H1 (cell line): ENCODE measurements around the gene PLCB1. TPM values are rescaled to one million over a fixed set of nuclear protein-coding genes. Genes with fewer than 3 reads are reported as not detected.

ENCODE experiments used
- CTCF ChIA-PET: fragments of 300-600 bp; sonication (Branson Sonifier 250); formaldehyde crosslinking; loops from one replicate; lab custom pipeline; 2021; ENCODE audit not compliant: partially characterized antibody; lab: Charles Lee
- POLR2A ChIA-PET: fragments of 300-600 bp; sonication (Branson Sonifier 250); formaldehyde crosslinking; loops from one replicate; lab custom pipeline; 2021; ENCODE audit warnings: inconsistent platforms; ENCODE audit not compliant: partially characterized antibody; lab: Charles Lee
- DNase-seq, 2 experiments: peaks; one replicate each; pipeline versions ENCODE4 v3.0.0 to v3.0.0-alpha.2; 2010 to 2022; ENCODE audit warnings: low spot score in 2 of 2, low read depth in 1 of 2, mixed read lengths in 1 of 2
- FAIRE-seq: peaks from 2 replicates; lab custom pipeline; 2011; peaks lifted over from hg19 to GRCh38; lab: Jason Lieb, UNC
- H2AFZ ChIP-seq: 2 replicates; pipeline ENCODE4 v1.8.1; 2012; ENCODE audit warnings: low read length, inconsistent platforms
- H2AK5ac ChIP-seq: 2 replicates; pipeline ENCODE4 v1.6.1; 2013; ENCODE audit warnings: low read depth, low read length
- H2BK120ac ChIP-seq: replicated peaks from 2 replicates; pipeline ENCODE3; 2013; ENCODE audit warnings: low read depth, low read length, inconsistent platforms
- H2BK12ac ChIP-seq: 2 replicates; pipeline ENCODE4 v1.6.1; 2013; ENCODE audit warnings: low read depth, low read length
- H2BK15ac ChIP-seq: 2 replicates; pipeline ENCODE4 v1.6.1; 2013; ENCODE audit warnings: low read length
- H2BK20ac ChIP-seq: 2 replicates; pipeline ENCODE4 v1.6.1; 2013; ENCODE audit warnings: low read length
- H2BK5ac ChIP-seq: 2 replicates; pipeline ENCODE4 v1.6.1; 2013; ENCODE audit warnings: low read depth, low read length
- H3K14ac ChIP-seq: 2 replicates; pipeline ENCODE4 v1.6.1; 2013; ENCODE audit warnings: inconsistent platforms; ENCODE audit not compliant: insufficient read length
- H3K18ac ChIP-seq: 2 replicates; pipeline ENCODE4 v1.6.1; 2013; ENCODE audit warnings: low read length; ENCODE audit errors: extremely low read depth
- H3K23ac ChIP-seq: 2 replicates; pipeline ENCODE4 v1.6.1; 2013; ENCODE audit warnings: inconsistent platforms; ENCODE audit not compliant: insufficient read length
- H3K23me2 ChIP-seq: 2 replicates; pipeline ENCODE4 v1.6.1; 2013; ENCODE audit warnings: low read depth, low read length
- H3K27ac ChIP-seq: 2 replicates; pipeline ENCODE4 v1.6.1; 2011; ENCODE audit warnings: low read depth, low read length, inconsistent platforms
- H3K27me3 ChIP-seq, 4 experiments: replicated peaks in 1 of 4; 1 replicate in 1 of 4; 2 replicates in 3 of 4; pipeline versions ENCODE4 v1.6.1 to v1.8.1; 2011 to 2013; ENCODE audit warnings: low read length in 3 of 4, mild to moderate bottlenecking in 3 of 4, inconsistent platforms in 2 of 4, mixed read lengths in 2 of 4, moderate library complexity in 1 of 4; ENCODE audit not compliant: control insufficient read depth in 3 of 4, insufficient read depth in 3 of 4; ENCODE audit errors: extremely low read depth in 1 of 4
- H3K36me3 ChIP-seq, 4 experiments: 2 replicates each; pipeline versions ENCODE4 v1.6.1 to v1.8.1; 2011 to 2013; ENCODE audit warnings: mild to moderate bottlenecking in 4 of 4, low read length in 3 of 4, moderate library complexity in 2 of 4, control low read depth in 1 of 4, inconsistent platforms in 1 of 4; ENCODE audit not compliant: insufficient read depth in 4 of 4, control insufficient read depth in 2 of 4
- H3K4ac ChIP-seq: replicated peaks from 2 replicates; pipeline ENCODE3; 2013; ENCODE audit warnings: low read length, low read depth, mixed read lengths, inconsistent platforms; ENCODE audit not compliant: insufficient read length
- H3K4me1 ChIP-seq, 4 experiments: replicated peaks in 1 of 4; 1 replicate in 1 of 4; 2 replicates in 3 of 4; pipeline versions ENCODE4 v1.6.1 to v1.8.1; 2011 to 2013; ENCODE audit warnings: low read length in 3 of 4, inconsistent platforms in 2 of 4, mixed read lengths in 1 of 4; ENCODE audit not compliant: insufficient read depth in 4 of 4, control insufficient read depth in 3 of 4
- H3K4me2 ChIP-seq, 2 experiments: 2 replicates each; pipeline versions ENCODE4 v1.6.1 to v1.8.1; 2011 to 2013; ENCODE audit warnings: low read depth in 2 of 2, low read length in 2 of 2, control low read depth in 1 of 2, inconsistent platforms in 1 of 2, mild to moderate bottlenecking in 1 of 2; ENCODE audit not compliant: insufficient read depth in 1 of 2
- H3K4me3 ChIP-seq, 4 experiments: fragments of 200-600, 300-600 bp in 1 of 4; sonication (generic), shearing (Covaris generic), sonication (Bioruptor Twin) in 1 of 4; 2 replicates each; pipeline versions ENCODE4 v1.5.1 to v1.8.1; 2011 to 2016; ENCODE audit warnings: low read length in 4 of 4, low read depth in 3 of 4, control low read depth in 2 of 4, inconsistent platforms in 2 of 4, mild to moderate bottlenecking in 2 of 4, mixed read lengths in 1 of 4, moderate library complexity in 1 of 4; ENCODE audit not compliant: insufficient read depth in 2 of 4; ENCODE audit errors: extremely low read depth in 1 of 4
- H3K56ac ChIP-seq: replicated peaks from 2 replicates; pipeline ENCODE3; 2013; ENCODE audit warnings: low read depth, mild to moderate bottlenecking, mixed read lengths, low read length, inconsistent platforms; ENCODE audit not compliant: insufficient read length
- H3K79me1 ChIP-seq: 2 replicates; pipeline ENCODE4 v1.6.1; 2013; ENCODE audit warnings: low read depth, low read length, control low read depth
- H3K79me2 ChIP-seq, 2 experiments: 2 replicates each; pipeline versions ENCODE4 v1.6.1 to v1.8.1; 2012 to 2013; ENCODE audit warnings: low read length in 2 of 2, mild to moderate bottlenecking in 2 of 2, inconsistent platforms in 1 of 2; ENCODE audit not compliant: insufficient read depth in 2 of 2, control insufficient read depth in 1 of 2
- H3K9ac ChIP-seq, 4 experiments: replicated peaks in 1 of 4; 1 replicate in 1 of 4; 2 replicates in 3 of 4; pipeline versions ENCODE4 v1.6.1 to v1.8.1; 2011 to 2013; ENCODE audit warnings: low read depth in 3 of 4, low read length in 3 of 4, control low read depth in 2 of 4, mild to moderate bottlenecking in 2 of 4, moderate library complexity in 2 of 4, inconsistent platforms in 1 of 4; ENCODE audit errors: extremely low read depth in 1 of 4
- H3K9me3 ChIP-seq, 2 experiments: 2 replicates each; pipeline versions ENCODE4 v1.6.1 to v1.8.1; 2012 to 2013; ENCODE audit warnings: mild to moderate bottlenecking in 2 of 2, moderate library complexity in 2 of 2, control low read depth in 1 of 2, inconsistent platforms in 1 of 2, low read depth in 1 of 2, low read length in 1 of 2, mixed read lengths in 1 of 2; ENCODE audit not compliant: insufficient read depth in 2 of 2
- H4K20me1 ChIP-seq, 2 experiments: replicated peaks in 1 of 2; 2 replicates each; pipeline versions ENCODE3 to v1.8.1; 2011 to 2013; ENCODE audit warnings: inconsistent platforms in 2 of 2, low read length in 2 of 2, mild to moderate bottlenecking in 1 of 2; ENCODE audit not compliant: insufficient read depth in 2 of 2, control insufficient read depth in 1 of 2
- H4K5ac ChIP-seq: 2 replicates; pipeline ENCODE4 v1.6.1; 2013; ENCODE audit warnings: low read length, low read depth, mixed read lengths, inconsistent platforms; ENCODE audit not compliant: insufficient read length
- H4K8ac ChIP-seq: 2 replicates; pipeline ENCODE4 v1.8.0; 2013; ENCODE audit warnings: mild to moderate bottlenecking, moderate library complexity, low read length, inconsistent platforms; ENCODE audit not compliant: insufficient read depth; ENCODE audit errors: extremely low read depth
- H4K91ac ChIP-seq: replicated peaks from 2 replicates; pipeline ENCODE3; 2013; ENCODE audit warnings: low read length, mixed read lengths, inconsistent platforms; ENCODE audit not compliant: insufficient read length
- CREB1 ChIP-seq: IDR thresholded peaks from 2 replicates; pipeline ENCODE4 v1.6.1; 2012; ENCODE audit warnings: inconsistent platforms
- GABPA ChIP-seq: IDR thresholded peaks from 2 replicates; pipeline ENCODE4 v1.6.1; 2011; ENCODE audit warnings: mild to moderate bottlenecking, low read length, moderate library complexity, borderline replicate concordance; ENCODE audit not compliant: insufficient read depth
- KDM1A ChIP-seq: fragments of 200-600, 300-600 bp; sonication (generic); IDR thresholded peaks from 2 replicates; pipeline ENCODE4 v1.7.1; 2016; ENCODE audit warnings: mild to moderate bottlenecking, low read length, borderline replicate concordance
- NANOG ChIP-seq: IDR thresholded peaks from 2 replicates; pipeline ENCODE4 v1.6.1; 2011; ENCODE audit warnings: low read length, low read depth, mild to moderate bottlenecking, inconsistent platforms; ENCODE audit not compliant: insufficient read depth, poor library complexity, severe bottlenecking
- PHF8 ChIP-seq: fragments of 200-600 bp; sonication (generic); conservative IDR thresholded peaks from 2 replicates; pipeline ENCODE4 v1.7.1; 2012; ENCODE audit warnings: low read depth, mild to moderate bottlenecking, inconsistent platforms, low read length, moderate library complexity
- POU5F1 ChIP-seq: IDR thresholded peaks from 2 replicates; pipeline ENCODE4 v1.6.1; 2011; ENCODE audit warnings: low read depth, mild to moderate bottlenecking, low read length, moderate library complexity
- RAD21 ChIP-seq, 2 experiments: IDR thresholded peaks in 1 of 2; conservative IDR thresholded peaks in 1 of 2; 2 replicates each; pipeline ENCODE4 v1.6.1; 2011; ENCODE audit warnings: low read depth in 2 of 2, low read length in 2 of 2, improper control_type of control experiment in 1 of 2, inconsistent platforms in 1 of 2, mild to moderate bottlenecking in 1 of 2, moderate library complexity in 1 of 2
- RBBP5 ChIP-seq: IDR thresholded peaks from 2 replicates; pipeline ENCODE4 v1.7.1; 2012; ENCODE audit warnings: low read depth, mild to moderate bottlenecking, inconsistent platforms, low read length, moderate library complexity, borderline replicate concordance
- RNF2 ChIP-seq: fragments of 200-900, 300-1000 bp; sonication (generic); IDR thresholded peaks from 2 replicates; pipeline ENCODE4 v1.7.1; 2016; ENCODE audit warnings: borderline replicate concordance, low read depth, mild to moderate bottlenecking, antibody characterized with exemption, low read length; ENCODE audit not compliant: poor library complexity, severe bottlenecking; ENCODE audit errors: missing control alignments
- SAP30 ChIP-seq: fragments of 300-600 bp; sonication (generic); IDR thresholded peaks from 2 replicates; pipeline ENCODE4 v1.7.1; 2012; ENCODE audit warnings: low read length, moderate library complexity, mild to moderate bottlenecking, inconsistent platforms; ENCODE audit not compliant: insufficient read depth, insufficient replicate concordance
- SP4 ChIP-seq: IDR thresholded peaks from 2 replicates; pipeline ENCODE4 v1.6.1; 2012; ENCODE audit warnings: low read length, inconsistent platforms
- TCF12 ChIP-seq: IDR thresholded peaks from 2 replicates; pipeline ENCODE4 v1.6.1; 2011; ENCODE audit warnings: low read depth, mild to moderate bottlenecking, low read length
- WGBS, 2 experiments: shearing (Covaris generic) in 1 of 2; methylation state at CpG; one replicate each; pipeline versions ENCODE4 v1.1.6 to v1.1.7; 2013 to 2015; ENCODE audit warnings: low lambda C conversion rate in 2 of 2, mixed read lengths in 2 of 2, inconsistent platforms in 1 of 2, low coverage in 1 of 2, missing lambda C conversion rate in 1 of 2; ENCODE audit not compliant: insufficient replicate concordance in 2 of 2, insufficient coverage in 1 of 2, insufficient read length in 1 of 2; ENCODE audit errors: extremely low coverage in 1 of 2, missing lambda C conversion rate in 1 of 2; 5-methylcytosine and 5-hydroxymethylcytosine counted together
- polyA plus RNA-seq, 7 experiments: library from polyadenylated mRNA; depleted of rRNA in 3 of 7; stranded (reverse) in 5 of 7; unstranded in 2 of 7; fragments of >200 nt in 5 of 7; fragments of 200-250 nt in 2 of 7; gene quantifications; 1 replicate in 5 of 7; 2 replicates in 1 of 7; 4 replicates in 1 of 7; pipeline versions ENCODE4 v1.2.1 to v1.2.3, GENCODE V29; 2011 to 2013; ENCODE audit warnings: missing spikeins in 2 of 7, mixed read lengths in 2 of 7
- total RNA-seq: library from RNA; stranded (reverse); fragmentation: NEBNext Ultra II Directional; extraction: Animal tissue kit (Norgen Biotek cat#: 25700); gene quantifications from 2 replicates; pipeline ENCODE4 v1.2.1, GENCODE V29; 2021
- TF ChIP-seq, protein P1 (sequence below): IDR thresholded peaks from 2 replicates; pipeline ENCODE4 v1.6.1; 2012; ENCODE audit warnings: inconsistent platforms

PLCB1 gene
- total and polyA plus RNA-seq, 2 of the 8 experiments (the other 6 are each of a cell fraction or from before 2014, with no cell fraction given), result 2.6 to 9.1 TPM

DNA sequence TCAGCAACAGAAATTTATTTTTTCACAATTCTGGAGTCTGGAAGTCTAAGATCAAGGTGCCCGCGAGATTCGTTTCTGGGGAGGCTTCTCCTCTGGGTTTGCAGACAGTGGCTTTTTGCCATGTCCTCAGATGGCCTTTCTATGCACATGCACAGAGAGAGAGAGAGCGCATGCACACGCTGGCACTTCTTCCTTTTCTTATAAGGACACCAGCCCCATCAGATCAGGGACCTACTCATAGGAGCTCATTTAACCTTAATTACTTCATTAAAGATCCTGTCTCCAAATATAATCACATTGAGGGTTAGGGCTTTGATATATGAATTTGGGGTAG, 676.1 kb downstream of the PLCB1 start:
- no peaks in the 10 kb centered on the region for H3K9me3 ChIP-seq
- H4K8ac ChIP-seq, result no peak overlapping the region
- H3K18ac ChIP-seq, result no peak overlapping the region
- H3K4me3 ChIP-seq, result no peak overlapping the region
- H3K23me2 ChIP-seq, result no peaks in the 10 kb centered on the region
- H2AFZ ChIP-seq, result no peak overlapping the region
- H4K5ac ChIP-seq, result no peak overlapping the region
- H3K79me1 ChIP-seq, result no peaks in the 10 kb centered on the region
- no peaks in the 10 kb centered on the region for H3K79me2 ChIP-seq
- H3K27ac ChIP-seq, result no peak overlapping the region
- no peak overlapping the region for H2BK15ac ChIP-seq
- FAIRE-seq (no peak), DNase-seq (no peak)
- peaks cover 5 to 28% (median 25%) of the 10 kb centered on the region in 4 experiments for H3K4me1 ChIP-seq
- H2BK20ac ChIP-seq, result no peak overlapping the region
- POLR2A ChIA-PET, result no interaction called here
- CTCF ChIA-PET, result interaction anchor here (0.8 to 1.4 kb wide), 4 partner anchors 18 to 35 kb away, joined by 3 to 7 read pairs (median 3); no protein-coding TSS in a partner anchor
- no peaks in the 10 kb centered on the region for H4K20me1 ChIP-seq
- H3K4ac ChIP-seq, result no peak overlapping the region
- H3K36me3 ChIP-seq, result no peaks in the 10 kb centered on the region
- H3K23ac ChIP-seq, result no peak overlapping the region
- no peaks in the 10 kb centered on the region for H3K27me3 ChIP-seq
- no peak overlapping the region for H2AK5ac ChIP-seq
- no peak overlapping the region for H2BK12ac ChIP-seq
- no peak overlapping the region for H3K14ac ChIP-seq
- no peak overlapping the region for H3K9ac ChIP-seq
- no peak overlapping the region for H4K91ac ChIP-seq
- H2BK5ac ChIP-seq, result no peak overlapping the region
- H2BK120ac ChIP-seq, result no peak overlapping the region
- H3K4me2 ChIP-seq, result no peak overlapping the region
- H3K56ac ChIP-seq, result no peak overlapping the region
- WGBS, 2 experiments, result 88% methylated on average over 5 of the region's 5 CpGs; no CpG with 5 or more reads in 1 of the 2 experiments
- TF ChIP-seq, protein P1, sequence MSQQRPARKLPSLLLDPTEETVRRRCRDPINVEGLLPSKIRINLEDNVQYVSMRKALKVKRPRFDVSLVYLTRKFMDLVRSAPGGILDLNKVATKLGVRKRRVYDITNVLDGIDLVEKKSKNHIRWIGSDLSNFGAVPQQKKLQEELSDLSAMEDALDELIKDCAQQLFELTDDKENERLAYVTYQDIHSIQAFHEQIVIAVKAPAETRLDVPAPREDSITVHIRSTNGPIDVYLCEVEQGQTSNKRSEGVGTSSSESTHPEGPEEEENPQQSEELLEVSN, result no peak
- TF ChIP-seq RBBP5 (no peak), NANOG (no peak), RAD21 (IDR thresholded peaks at IDR 0.05 in 1 of 2, conservative IDR thresholded peaks at IDR 0.05 in 1 of 2; ENCODE audit: low read depth in 2 of 2, low read length in 2 of 2) (no peak), POU5F1 (no peak), PHF8 (no peak), KDM1A (no peak), TCF12 (no peak), SP4 (no peak), CREB1 (no peak), SAP30 (no peak), GABPA (no peak), RNF2 (no peak)
